HepG2 (cell line): ENCODE measurements around the gene ANKZF1. TPM values are rescaled to one million over a fixed set of nuclear protein-coding genes. Genes with fewer than 3 reads are reported as not detected.

Source experiments
- E2F2 ChIP-seq: sonication (generic); formaldehyde crosslinking; IDR thresholded peaks from 2 replicates; pipeline ENCODE4 v1.4.0; 2020; ENCODE audit warnings: missing genetic modification reagents, borderline replicate concordance
- ETS1 ChIP-seq: sonication (generic); formaldehyde crosslinking; IDR thresholded peaks from 2 replicates; pipeline ENCODE4 v1.4.0; 2020; ENCODE audit warnings: missing genetic modification reagents
- FLYWCH1 ChIP-seq: sonication (generic); formaldehyde crosslinking; IDR thresholded peaks from 2 replicates; pipeline ENCODE4 v1.8.1; 2023; ENCODE audit warnings: mild to moderate bottlenecking, missing genetic modification reagents
- FOXK1 ChIP-seq: sonication (generic); formaldehyde crosslinking; IDR thresholded peaks from 2 replicates; pipeline ENCODE4 v1.4.0; 2020; ENCODE audit warnings: low read depth, missing genetic modification reagents, borderline replicate concordance
- GABPB1 ChIP-seq: IDR thresholded peaks from 2 replicates; pipeline ENCODE4 v1.6.1; 2016; ENCODE audit warnings: mild to moderate bottlenecking, missing genetic modification reagents, moderate library complexity, missing compliant biosample characterization
- GATAD1 ChIP-seq: IDR thresholded peaks from 2 replicates; pipeline ENCODE4 v1.6.1; 2016; ENCODE audit warnings: missing genetic modification reagents, missing compliant biosample characterization
- HCFC1 ChIP-seq: fragments of 150-350 bp; IDR thresholded peaks from 2 replicates; pipeline ENCODE4 v1.6.1; 2014; ENCODE audit warnings: low read depth, low read length
- NAIF1 ChIP-seq: sonication (generic); formaldehyde crosslinking; IDR thresholded peaks from 2 replicates; pipeline ENCODE4 v1.5.0; 2020; ENCODE audit warnings: mild to moderate bottlenecking, missing genetic modification reagents, borderline replicate concordance
- PHF21A ChIP-seq: sonication (generic); formaldehyde crosslinking; IDR thresholded peaks from 2 replicates; pipeline ENCODE4 v1.5.0; 2020; ENCODE audit warnings: mild to moderate bottlenecking, missing genetic modification reagents
- PRMT3 ChIP-seq: sonication (generic); formaldehyde crosslinking; IDR thresholded peaks from 2 replicates; pipeline ENCODE4 v1.8.1; 2022; ENCODE audit warnings: low read depth, mild to moderate bottlenecking, moderate library complexity, missing genetic modification reagents, borderline replicate concordance
- RARG ChIP-seq: sonication (generic); formaldehyde crosslinking; IDR thresholded peaks from 2 replicates; pipeline ENCODE4 v1.4.0; 2020; ENCODE audit warnings: low read depth, mild to moderate bottlenecking, missing genetic modification reagents
- RBM39 ChIP-seq: fragments of 200-400 bp; formaldehyde crosslinking; IDR thresholded peaks from one replicate; pipeline ENCODE4 v1.6.1; 2018; ENCODE audit warnings: antibody characterized with exemption, mild to moderate bottlenecking, low read depth, low read length; ENCODE audit not compliant: poor library complexity, severe bottlenecking
- RFX5 ChIP-seq: IDR thresholded peaks from 2 replicates; pipeline ENCODE4 v1.6.1; 2011; ENCODE audit warnings: low read depth, low read length, improper control_type of control experiment
- SOX5 ChIP-seq: IDR thresholded peaks from 2 replicates; pipeline ENCODE4 v1.6.1; 2016; ENCODE audit warnings: borderline replicate concordance
- TFDP1 ChIP-seq: IDR thresholded peaks from 2 replicates; pipeline ENCODE4 v1.6.1; 2016; ENCODE audit warnings: missing compliant biosample characterization, missing genetic modification reagents, borderline replicate concordance
- ZIK1 ChIP-seq: sonication (generic); formaldehyde crosslinking; IDR thresholded peaks from 2 replicates; pipeline ENCODE4 v1.5.0; 2020; ENCODE audit warnings: mild to moderate bottlenecking, low read depth, missing genetic modification reagents, borderline replicate concordance
- ZNF274 ChIP-seq: sonication (generic); formaldehyde crosslinking; IDR thresholded peaks from 2 replicates; pipeline ENCODE4 v1.5.1; 2020; ENCODE audit warnings: mild to moderate bottlenecking, missing genetic modification reagents
- ZNF367 ChIP-seq: sonication (generic); formaldehyde crosslinking; IDR thresholded peaks from 2 replicates; pipeline ENCODE4 v1.4.0; 2020; ENCODE audit warnings: missing genetic modification reagents, borderline replicate concordance
- ZNF446 ChIP-seq: sonication (generic); formaldehyde crosslinking; IDR thresholded peaks from 2 replicates; pipeline ENCODE4 v1.5.0; 2020; ENCODE audit warnings: mild to moderate bottlenecking, missing genetic modification reagents
- ZNF562 ChIP-seq: sonication (generic); formaldehyde crosslinking; IDR thresholded peaks from 2 replicates; pipeline ENCODE4 v1.8.0; 2022; ENCODE audit warnings: missing genetic modification reagents, borderline replicate concordance
- ZNF816 ChIP-seq: sonication (generic); formaldehyde crosslinking; IDR thresholded peaks from 2 replicates; pipeline ENCODE4 v1.8.0; 2022; ENCODE audit warnings: missing genetic modification reagents, mild to moderate bottlenecking, borderline replicate concordance
- ZNF878 ChIP-seq: sonication (generic); formaldehyde crosslinking; IDR thresholded peaks from 2 replicates; pipeline ENCODE4 v1.8.1; 2023; ENCODE audit warnings: mild to moderate bottlenecking, missing genetic modification reagents, moderate library complexity
- ZNF883 ChIP-seq: sonication (generic); formaldehyde crosslinking; IDR thresholded peaks from 2 replicates; pipeline ENCODE4 v1.5.1; 2020; ENCODE audit warnings: mild to moderate bottlenecking, missing genetic modification reagents; ENCODE audit errors: not compliant biosample characterization
- polyA plus RNA-seq, 8 experiments: library from polyadenylated mRNA; depleted of rRNA in 3 of 8; stranded (reverse) in 7 of 8; unstranded in 1 of 8; fragments of >200 nt; fragmentation: Illumina TruSeq in 4 of 8; extraction: Trizol in 4 of 8; gene quantifications; 2 replicates each; pipeline versions ENCODE4 v1.2.1 to v1.2.3, GENCODE V29; 2011 to 2016; ENCODE audit warnings: low read depth in 4 of 8, missing spikeins in 1 of 8, mixed read lengths in 1 of 8; ENCODE audit not compliant: insufficient read depth in 1 of 8
- total RNA-seq, 5 experiments: library from RNA; depleted of rRNA; stranded (reverse); fragments of >200 nt; fragmentation: Illumina TruSeq; extraction: Trizol; gene quantifications; 2 replicates each; pipeline ENCODE4 v1.2.3, GENCODE V29; 2016; ENCODE audit warnings: low read depth in 1 of 5
- TF ChIP-seq, protein P1 (sequence below): sonication (generic); formaldehyde crosslinking; IDR thresholded peaks from 2 replicates; pipeline ENCODE4 v1.5.0; 2020; ENCODE audit warnings: mild to moderate bottlenecking, missing genetic modification reagents, borderline replicate concordance
- TF ChIP-seq, protein P2 (sequence below): sonication (generic); formaldehyde crosslinking; IDR thresholded peaks from 2 replicates; pipeline ENCODE4 v1.8.0; 2022; ENCODE audit warnings: mild to moderate bottlenecking, missing genetic modification reagents, moderate library complexity

Gene ANKZF1
- total and polyA plus RNA-seq, 2 of the 13 experiments (the other 11 are each of a cell fraction or from before 2014, with no cell fraction given), result 25.3 to 128 TPM

GRCh38 chr2:219278655-219279150 is 49.1 kb downstream of the ANKZF1 start (continued):
- TF ChIP-seq ZNF367, result no peak
- no peak for TF ChIP-seq ZNF878 (CRISPR knock-in tag)
- 0 out of 2 replicates have a peak, but pooled peaks have one; percentile 14 for TF ChIP-seq PRMT3 (CRISPR knock-in tag)
- TF ChIP-seq, protein P1, sequence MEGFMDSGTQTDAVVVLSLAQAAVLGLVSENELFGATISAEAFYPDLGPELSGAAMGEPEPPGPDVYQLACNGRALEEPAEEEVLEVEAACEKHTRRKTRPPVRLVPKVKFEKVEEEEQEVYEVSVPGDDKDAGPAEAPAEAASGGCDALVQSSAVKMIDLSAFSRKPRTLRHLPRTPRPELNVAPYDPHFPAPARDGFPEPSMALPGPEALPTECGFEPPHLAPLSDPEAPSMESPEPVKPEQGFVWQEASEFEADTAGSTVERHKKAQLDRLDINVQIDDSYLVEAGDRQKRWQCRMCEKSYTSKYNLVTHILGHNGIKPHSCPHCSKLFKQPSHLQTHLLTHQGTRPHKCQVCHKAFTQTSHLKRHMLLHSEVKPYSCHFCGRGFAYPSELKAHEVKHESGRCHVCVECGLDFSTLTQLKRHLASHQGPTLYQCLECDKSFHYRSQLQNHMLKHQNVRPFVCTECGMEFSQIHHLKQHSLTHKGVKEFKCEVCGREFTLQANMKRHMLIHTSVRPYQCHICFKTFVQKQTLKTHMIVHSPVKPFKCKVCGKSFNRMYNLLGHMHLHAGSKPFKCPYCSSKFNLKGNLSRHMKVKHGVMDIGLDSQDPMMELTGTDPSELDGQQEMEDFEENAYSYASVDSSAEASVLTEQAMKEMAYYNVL, result no peak
- TF ChIP-seq HCFC1, result no peak
- no peak for TF ChIP-seq ZNF562 (CRISPR knock-in tag)
- no peak for TF ChIP-seq GABPB1 (CRISPR knock-in tag)
- TF ChIP-seq ZNF446 (CRISPR knock-in tag), result no peak
- no peak for TF ChIP-seq TFDP1 (CRISPR knock-in tag)
- no peak for TF ChIP-seq FOXK1 (CRISPR knock-in tag)
- no peak for TF ChIP-seq RBM39
- 0 out of 2 replicates have a peak, but pooled peaks have one; percentile 15 for TF ChIP-seq NAIF1 (CRISPR knock-in tag)
- no peak for TF ChIP-seq E2F2
- peak; percentile 18 for TF ChIP-seq ZNF883 (CRISPR knock-in tag)
- 0 out of 2 replicates have a peak, but pooled peaks have one; percentile 25 for TF ChIP-seq RARG (CRISPR knock-in tag)
- no peak for TF ChIP-seq GATAD1 (CRISPR knock-in tag)
- no peak for TF ChIP-seq ZIK1 (CRISPR knock-in tag)
- TF ChIP-seq SOX5, result no peak
- no peak for TF ChIP-seq PHF21A (CRISPR knock-in tag)
- TF ChIP-seq ETS1 (CRISPR knock-in tag), result no peak
- TF ChIP-seq, protein P2, sequence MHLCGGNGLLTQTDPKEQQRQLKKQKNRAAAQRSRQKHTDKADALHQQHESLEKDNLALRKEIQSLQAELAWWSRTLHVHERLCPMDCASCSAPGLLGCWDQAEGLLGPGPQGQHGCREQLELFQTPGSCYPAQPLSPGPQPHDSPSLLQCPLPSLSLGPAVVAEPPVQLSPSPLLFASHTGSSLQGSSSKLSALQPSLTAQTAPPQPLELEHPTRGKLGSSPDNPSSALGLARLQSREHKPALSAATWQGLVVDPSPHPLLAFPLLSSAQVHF (CRISPR knock-in tag), result no peak
- TF ChIP-seq RFX5, result no peak
- TF ChIP-seq ZNF816, result 0 out of 2 replicates have a peak, but pooled peaks have one; percentile 17
- TF ChIP-seq ZNF274 (CRISPR knock-in tag), result peak; percentile 1; the same call in 1 of the 2 replicates
- TF ChIP-seq FLYWCH1 (CRISPR knock-in tag), result no peak
